Measurements from ENCODE around the gene ACTR10.
"Not testable (repeated sequence)": the region's sequence is repeated elsewhere in the genome, so short reads cannot be mapped to it uniquely, and the experiment has no call there.

ACTR10 gene

DNA sequence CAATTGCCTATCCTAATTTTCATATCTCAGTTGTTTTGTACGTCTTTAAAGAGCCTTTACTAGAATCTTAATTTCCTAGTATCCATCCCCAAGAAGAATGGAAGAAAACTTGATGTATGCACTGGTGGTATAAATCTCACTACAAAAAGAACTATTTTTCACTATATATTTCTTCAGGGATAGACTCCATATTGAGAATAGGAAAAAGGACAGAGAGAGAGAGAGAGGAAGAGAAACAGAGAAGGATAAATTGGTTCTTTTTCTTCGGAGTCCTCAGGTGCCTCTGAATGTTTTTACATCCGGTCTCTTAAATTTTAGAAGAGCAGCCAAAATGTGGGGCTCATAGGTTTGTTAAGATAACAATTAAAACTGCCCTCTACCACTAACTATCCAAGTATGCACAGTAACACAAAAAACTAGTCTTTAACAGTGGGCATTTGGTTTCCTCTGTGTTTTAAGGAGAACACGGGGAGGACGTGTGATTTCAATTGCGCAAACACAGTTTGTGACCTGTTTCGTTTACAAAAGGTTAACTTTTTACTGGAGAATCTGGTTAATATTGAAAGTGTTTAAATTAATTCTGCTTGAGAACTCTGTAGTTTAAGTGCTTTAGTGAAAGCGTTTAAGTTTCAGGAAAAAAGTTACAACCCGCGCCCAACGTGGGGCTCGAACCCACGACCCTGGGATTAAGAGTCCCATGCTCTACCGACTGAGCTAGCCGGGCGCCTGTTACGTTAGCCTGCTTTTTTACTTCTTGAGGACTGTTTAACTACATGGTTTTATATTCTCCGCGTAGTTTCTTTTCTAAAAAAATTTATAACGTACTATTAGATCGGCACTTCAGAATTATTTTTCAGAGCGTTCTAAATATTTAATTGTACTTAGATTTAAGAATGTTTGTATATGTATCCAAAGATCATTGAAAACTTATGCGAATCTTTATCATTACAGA is 39.6 kb downstream of the ACTR10 start:
- in situ Hi-C loops (cut with HindIII; ENCODE audit: low sequenced_read_pairs) = no loop called here
- H3K4me3 ChIP-seq (ENCODE audit: low read depth, low read length) = peak overlapping the region; percentile 75
- peak; percentile 36 for DNase-seq (ENCODE audit: low read depth)
- TF ChIP-seq, protein P1, sequence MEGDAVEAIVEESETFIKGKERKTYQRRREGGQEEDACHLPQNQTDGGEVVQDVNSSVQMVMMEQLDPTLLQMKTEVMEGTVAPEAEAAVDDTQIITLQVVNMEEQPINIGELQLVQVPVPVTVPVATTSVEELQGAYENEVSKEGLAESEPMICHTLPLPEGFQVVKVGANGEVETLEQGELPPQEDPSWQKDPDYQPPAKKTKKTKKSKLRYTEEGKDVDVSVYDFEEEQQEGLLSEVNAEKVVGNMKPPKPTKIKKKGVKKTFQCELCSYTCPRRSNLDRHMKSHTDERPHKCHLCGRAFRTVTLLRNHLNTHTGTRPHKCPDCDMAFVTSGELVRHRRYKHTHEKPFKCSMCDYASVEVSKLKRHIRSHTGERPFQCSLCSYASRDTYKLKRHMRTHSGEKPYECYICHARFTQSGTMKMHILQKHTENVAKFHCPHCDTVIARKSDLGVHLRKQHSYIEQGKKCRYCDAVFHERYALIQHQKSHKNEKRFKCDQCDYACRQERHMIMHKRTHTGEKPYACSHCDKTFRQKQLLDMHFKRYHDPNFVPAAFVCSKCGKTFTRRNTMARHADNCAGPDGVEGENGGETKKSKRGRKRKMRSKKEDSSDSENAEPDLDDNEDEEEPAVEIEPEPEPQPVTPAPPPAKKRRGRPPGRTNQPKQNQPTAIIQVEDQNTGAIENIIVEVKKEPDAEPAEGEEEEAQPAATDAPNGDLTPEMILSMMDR (IDR thresholded peaks at IDR 0.05; ENCODE audit: low read depth, low read length, missing control alignments) = no peak

DNA sequence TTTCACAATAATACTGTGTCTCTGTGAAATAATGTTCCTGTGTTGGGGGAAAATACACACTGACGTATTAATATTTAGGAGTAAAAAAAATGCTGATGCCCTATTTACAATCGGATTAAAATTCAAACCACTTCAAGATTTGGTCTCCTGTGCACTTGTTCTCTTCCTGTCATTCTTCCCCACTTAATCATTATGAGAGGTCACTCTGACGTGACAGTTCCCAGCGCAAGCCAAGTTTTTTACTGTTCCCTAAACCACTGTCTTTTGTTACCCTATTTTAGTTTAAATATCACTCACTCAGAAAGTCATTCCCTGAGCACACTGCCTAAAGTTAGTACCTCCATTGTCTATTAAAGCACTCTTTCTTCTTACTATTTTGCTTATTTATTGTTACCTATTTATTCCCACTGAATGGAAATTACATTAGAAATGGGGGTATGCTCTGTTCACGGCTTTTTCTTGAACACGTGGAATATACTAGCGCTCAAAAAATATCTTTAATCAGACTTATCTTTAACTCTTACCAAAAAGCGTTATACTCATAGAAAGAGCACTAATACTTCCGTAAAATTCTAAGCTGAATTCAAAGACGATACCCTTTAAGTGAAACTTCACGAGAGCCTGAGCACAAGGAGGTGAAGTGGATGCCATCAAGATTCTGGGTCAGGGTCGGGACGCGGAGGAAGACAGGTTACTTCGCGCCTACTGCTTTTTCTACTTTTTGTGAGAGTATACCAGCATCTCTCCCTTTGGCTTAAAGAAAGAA is 44.0 kb downstream of the ACTR10 start:
- no peak for DNase-seq (ENCODE audit: low read depth)
- peak overlapping the region; percentile 100 for H3K4me3 ChIP-seq (ENCODE audit: low read depth, low read length)
- TF ChIP-seq, protein P1 (IDR thresholded peaks at IDR 0.05; ENCODE audit: low read depth, low read length, missing control alignments) = no peak
- in situ Hi-C loops (cut with HindIII; ENCODE audit: low sequenced_read_pairs) = no loop called here

DNA sequence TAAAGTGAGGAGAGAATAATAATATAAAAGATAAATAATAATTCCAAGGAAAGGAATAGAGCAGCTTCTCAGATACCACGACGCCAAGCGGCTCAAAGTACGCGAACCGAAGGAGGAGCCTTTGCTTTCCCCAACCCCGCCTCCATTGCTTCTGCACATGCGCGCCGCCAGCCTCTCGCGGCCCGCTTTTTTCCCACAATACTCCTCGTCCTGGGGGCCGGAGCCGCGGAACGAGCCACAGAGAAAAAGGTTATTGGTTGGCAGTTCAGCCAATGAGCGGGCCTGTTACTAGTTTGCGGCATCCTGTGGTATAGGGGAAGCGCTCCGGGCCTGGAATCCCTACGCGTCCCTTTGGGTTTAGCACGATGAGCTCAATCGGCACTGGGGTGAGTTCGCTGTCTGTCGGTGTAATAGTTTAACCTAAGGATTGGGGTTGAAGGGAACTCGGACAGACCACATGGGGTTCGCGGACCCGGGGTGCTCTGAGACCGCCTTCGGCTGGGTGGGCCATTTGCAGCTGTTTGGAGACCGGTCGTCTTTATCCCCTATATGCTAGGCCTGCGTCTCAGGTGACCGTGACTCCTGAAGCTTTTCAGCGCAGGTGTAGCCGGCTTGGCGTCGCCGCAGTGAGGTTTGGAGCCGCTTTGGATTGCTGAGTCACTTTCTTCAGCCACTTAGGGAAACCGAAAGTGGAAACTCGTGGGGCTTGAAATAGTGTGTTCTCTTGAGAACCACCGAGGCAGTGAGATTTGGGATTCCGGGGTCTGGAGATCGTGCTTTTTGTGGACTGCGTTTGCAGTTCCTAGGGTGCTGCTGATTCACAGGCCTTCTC is 44.8 kb downstream of the ACTR10 start, which contains the start of gene PSMA3:
TSS of gene PSMA3 (plus strand) at position 288 of the 832 bp plus-strand sequence. CDS start at position 366, 78 bp downstream.
- in situ Hi-C loops (cut with HindIII; ENCODE audit: low sequenced_read_pairs) = no loop called here
- TF ChIP-seq, protein P1 (IDR thresholded peaks at IDR 0.05; ENCODE audit: low read depth, low read length, missing control alignments) = no peak
- H3K4me3 ChIP-seq (ENCODE audit: low read depth, low read length) = peak within 1 kb of the TSS; percentile 100
- DNase-seq (ENCODE audit: low read depth) = peak; percentile 95

DNA sequence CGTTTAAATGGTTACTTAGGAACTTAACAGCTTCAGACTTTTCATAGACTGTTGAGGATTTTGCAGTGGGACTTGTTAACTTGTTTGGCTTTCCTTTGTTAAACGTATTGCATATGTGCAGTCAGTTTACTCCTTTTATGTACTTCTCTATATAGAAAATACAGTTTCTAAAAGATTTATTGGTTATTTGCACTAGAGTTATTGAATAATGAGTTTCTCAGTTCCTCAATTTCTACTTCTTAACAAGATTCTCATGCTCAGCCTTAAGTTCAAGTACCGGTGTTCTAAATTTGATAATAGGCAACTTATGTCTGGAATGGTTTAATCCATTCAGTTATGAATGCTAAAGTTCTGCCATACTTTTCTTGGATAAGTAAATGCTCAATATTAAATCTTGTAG is 45.6 kb downstream of the ACTR10 start:
- H3K4me3 ChIP-seq (ENCODE audit: low read depth, low read length) = peak overlapping the region; percentile 100
- TF ChIP-seq, protein P1 (IDR thresholded peaks at IDR 0.05; ENCODE audit: low read depth, low read length, missing control alignments) = no peak
- no peak for DNase-seq (ENCODE audit: low read depth)
- in situ Hi-C loops (cut with HindIII; ENCODE audit: low sequenced_read_pairs) = no loop called here

DNA sequence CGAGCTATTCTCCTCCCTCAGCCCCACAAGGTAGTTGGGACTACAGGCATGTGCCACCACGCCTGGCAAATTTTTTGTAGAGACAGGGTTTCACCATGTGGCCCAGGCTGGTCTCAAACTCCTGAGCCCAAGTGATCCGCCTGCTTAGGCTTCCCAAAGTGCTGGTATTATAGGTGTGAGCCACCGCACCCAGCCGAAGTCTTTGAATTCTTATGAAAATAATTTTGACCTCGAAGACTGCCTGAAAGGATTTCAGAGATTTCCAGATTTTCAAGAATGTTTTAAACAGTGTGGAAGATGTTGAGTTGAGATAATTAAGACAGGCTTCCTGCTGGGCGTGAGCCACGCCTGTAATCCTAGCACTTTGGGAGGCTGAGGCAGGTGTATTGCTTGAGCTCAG is 49.7 kb downstream of the ACTR10 start:
- in situ Hi-C loops (cut with HindIII; ENCODE audit: low sequenced_read_pairs) = no loop called here
- TF ChIP-seq, protein P1 (IDR thresholded peaks at IDR 0.05; ENCODE audit: low read depth, low read length, missing control alignments) = no peak
- H3K4me3 ChIP-seq (ENCODE audit: low read depth, low read length) = no peak overlapping the region
- DNase-seq (ENCODE audit: low read depth) = no peak

DNA sequence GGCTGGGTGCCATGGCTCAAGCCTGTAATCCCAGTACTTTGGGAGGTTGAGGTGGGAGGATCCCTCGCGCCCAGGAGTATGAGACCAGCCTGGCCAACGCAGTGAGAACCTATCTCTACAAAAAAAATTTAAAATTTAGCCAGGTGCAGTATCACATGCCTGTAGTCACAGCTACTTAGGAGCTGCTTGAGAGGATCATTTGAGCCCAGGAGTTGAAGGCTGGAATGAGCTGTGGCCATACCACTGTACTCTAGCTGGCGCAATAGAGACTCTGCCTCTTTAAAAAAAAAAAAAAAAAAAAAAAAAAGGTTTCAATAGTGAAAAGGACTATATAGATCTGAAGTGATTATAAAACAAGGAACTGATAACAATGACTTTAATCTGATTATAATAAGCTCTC is 58.2 kb downstream of the ACTR10 start:
- no peak for DNase-seq (ENCODE audit: low read depth)
- no peak overlapping the region for H3K4me3 ChIP-seq (ENCODE audit: low read depth, low read length)
- in situ Hi-C loops (cut with HindIII; ENCODE audit: low sequenced_read_pairs) = no loop called here
- TF ChIP-seq, protein P1 (IDR thresholded peaks at IDR 0.05; ENCODE audit: low read depth, low read length, missing control alignments) = no peak

DNA sequence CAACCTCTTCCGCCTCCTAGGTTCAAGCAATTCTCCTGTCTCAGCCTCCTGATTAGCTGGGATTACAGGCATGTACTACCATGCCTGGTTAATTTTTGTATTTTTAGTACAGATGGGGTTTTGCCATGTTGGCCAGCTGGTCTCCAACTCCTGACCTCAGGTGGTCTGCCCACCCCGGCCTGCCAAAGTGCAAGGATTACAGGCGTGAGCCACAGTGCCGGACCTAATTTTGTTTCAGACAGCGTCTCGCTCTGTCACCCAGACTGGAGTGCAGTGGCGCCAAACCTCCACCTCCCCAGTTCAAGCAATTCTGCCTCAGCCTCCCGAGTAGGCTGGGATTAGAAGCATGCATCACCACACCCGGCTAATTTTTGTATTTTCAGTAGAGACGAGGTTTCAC is 62.1 kb downstream of the ACTR10 start:
- in situ Hi-C loops (cut with HindIII; ENCODE audit: low sequenced_read_pairs); H3K4me3 ChIP-seq (ENCODE audit: low read depth, low read length); DNase-seq (ENCODE audit: low read depth): not testable (repeated sequence)
